IPS-18c (cell line): ENCODE results near the gene PPFIA2.
"Not testable (repeated sequence)": the region's sequence is repeated elsewhere in the genome, so short reads cannot be mapped to it uniquely, and the experiment has no call there.

ENCODE experiments used
- H3K4me3 ChIP-seq: 2 replicates; pipeline ENCODE4 v1.7.0; 2013; ENCODE audit warnings: low read depth, mild to moderate bottlenecking, low read length, moderate library complexity; ENCODE audit not compliant: insufficient read depth
- H3K9me3 ChIP-seq: one replicate; pipeline ENCODE4 v1.6.1; 2013; ENCODE audit warnings: mild to moderate bottlenecking, low read length, moderate library complexity; ENCODE audit not compliant: control insufficient read depth, insufficient read depth

The PPFIA2 gene

GRCh38 chr12:81699551-81699950 is 59.6 kb downstream of the PPFIA2 start:
- Histone ChIP-seq H3K4me3 (no peak overlapping the region), H3K9me3 (no peaks in the 10 kb centered on the region)

GRCh38 chr12:81692008-81692407 is 67.1 kb downstream of the PPFIA2 start:
- Histone ChIP-seq H3K4me3 (no peak overlapping the region), H3K9me3 (no peaks in the 10 kb centered on the region)

- Histone ChIP-seq H3K4me3 (no peak overlapping the region), H3K9me3 (no peaks in the 10 kb centered on the region)
These were observed 75.3 kb downstream of the PPFIA2 start for GRCh38 chr12:81683881-81684280.

- H3K9me3 ChIP-seq = no peaks in the 10 kb centered on the region
These were observed 79.5 kb downstream of the PPFIA2 start for GRCh38 chr12:81679614-81680013.

GRCh38 chr12:81670759-81671158 is 88.4 kb downstream of the PPFIA2 start:
- Histone ChIP-seq H3K9me3 (no peaks in the 10 kb centered on the region), H3K4me3 (no peak overlapping the region)

More at GRCh38 chr12:81679614-81680013, 79.5 kb downstream of the PPFIA2 start:
- no peak overlapping the region for H3K4me3 ChIP-seq

- Histone ChIP-seq H3K4me3 (no peak overlapping the region), H3K9me3 (no peaks in the 10 kb centered on the region)
These were observed 90.7 kb downstream of the PPFIA2 start for GRCh38 chr12:81668475-81668874.

- not testable (repeated sequence) for H3K9me3 ChIP-seq, H3K4me3 ChIP-seq
These were observed 99.8 kb downstream of the PPFIA2 start for GRCh38 chr12:81659310-81659709.

GRCh38 chr12:81644503-81644902 is 114.6 kb downstream of the PPFIA2 start:
- Histone ChIP-seq H3K9me3 (no peaks in the 10 kb centered on the region), H3K4me3 (no peak overlapping the region)

GRCh38 chr12:81639196-81639595 is 120.0 kb downstream of the PPFIA2 start:
- Histone ChIP-seq H3K9me3 (no peaks in the 10 kb centered on the region), H3K4me3 (no peak overlapping the region)

- Histone ChIP-seq H3K9me3 (no peaks in the 10 kb centered on the region), H3K4me3 (no peak overlapping the region)
These were observed 126.0 kb downstream of the PPFIA2 start for GRCh38 chr12:81633127-81633526.

GRCh38 chr12:81627336-81628189 is 131.6 kb downstream of the PPFIA2 start:
- Histone ChIP-seq H3K4me3 (no peak overlapping the region), H3K9me3 (no peaks in the 10 kb centered on the region)

GRCh38 chr12:81626406-81626805 is 132.7 kb downstream of the PPFIA2 start:
- no peaks in the 10 kb centered on the region for H3K9me3 ChIP-seq

GRCh38 chr12:81617915-81618314 is 141.2 kb downstream of the PPFIA2 start:
- H3K9me3 ChIP-seq = no peaks in the 10 kb centered on the region
- no peak overlapping the region for H3K4me3 ChIP-seq

More at GRCh38 chr12:81626406-81626805, 132.7 kb downstream of the PPFIA2 start:
- H3K4me3 ChIP-seq = no peak overlapping the region

GRCh38 chr12:81615026-81615588 is 144.0 kb downstream of the PPFIA2 start:
- Histone ChIP-seq H3K4me3 (no peak overlapping the region), H3K9me3 (no peaks in the 10 kb centered on the region)

- no peaks in the 10 kb centered on the region for H3K9me3 ChIP-seq
- no peak overlapping the region for H3K4me3 ChIP-seq
These were observed 147.9 kb downstream of the PPFIA2 start for GRCh38 chr12:81610955-81611889.

- H3K4me3 ChIP-seq = no peak overlapping the region
These were observed 161.1 kb downstream of the PPFIA2 start for GRCh38 chr12:81597928-81598604.

GRCh38 chr12:81596558-81596957 is 162.6 kb downstream of the PPFIA2 start:
- Histone ChIP-seq H3K9me3 (no peaks in the 10 kb centered on the region), H3K4me3 (no peak overlapping the region)

More at GRCh38 chr12:81597928-81598604, 161.1 kb downstream of the PPFIA2 start:
- H3K9me3 ChIP-seq = no peaks in the 10 kb centered on the region
